SH-SY5Y (cell line): Measurements from ENCODE around the gene HNRNPF.

Experiments used
- GATA2 ChIP-seq: IDR thresholded peaks from 2 replicates; pipeline ENCODE4 v1.6.1; 2011; ENCODE audit warnings: mild to moderate bottlenecking, low read depth, low read length
- GATA3 ChIP-seq: IDR thresholded peaks from 2 replicates; pipeline ENCODE4 v1.6.1; 2011; ENCODE audit warnings: low read depth, mild to moderate bottlenecking, low read length, moderate library complexity

DNA sequence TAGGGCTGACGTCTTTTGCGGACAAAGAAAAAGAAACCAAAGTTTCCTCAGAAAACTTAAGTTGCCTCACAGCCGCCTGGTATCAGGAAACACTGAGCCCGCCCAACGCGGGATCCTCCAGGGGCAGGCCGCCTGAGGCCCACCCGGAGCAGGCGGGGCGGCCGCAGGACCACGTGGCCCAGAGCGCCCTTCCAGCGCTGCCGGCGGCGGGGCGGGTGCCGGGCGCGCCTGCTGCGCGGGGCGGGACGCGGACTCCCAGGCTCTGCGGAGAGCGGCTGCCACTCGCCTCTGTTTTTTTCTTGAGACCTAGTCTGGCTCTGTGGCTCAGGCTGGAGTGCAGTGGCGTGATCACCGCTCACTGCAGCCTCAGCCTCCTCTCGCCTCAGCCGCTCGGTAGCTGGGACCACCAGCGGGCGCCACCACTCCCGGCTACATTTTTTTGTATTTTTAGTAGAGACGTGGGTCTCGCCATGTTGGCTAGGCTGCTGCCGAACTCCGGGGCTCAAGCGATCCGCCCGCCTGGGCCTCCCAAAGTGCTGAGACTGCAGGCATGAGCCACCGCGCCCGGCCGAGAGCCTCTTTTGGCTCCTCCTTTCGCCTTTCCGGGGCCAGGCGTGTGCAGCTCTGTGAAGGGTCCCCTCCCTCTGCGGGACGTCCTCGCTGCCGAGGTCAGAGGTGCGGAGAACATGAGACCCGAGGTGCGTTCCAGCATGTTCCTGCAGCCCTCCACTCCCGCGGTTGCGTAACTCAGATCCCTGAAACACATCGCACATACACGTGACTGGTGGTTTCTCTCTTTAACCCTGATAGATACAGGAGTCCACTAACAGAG is 11.6 kb upstream of the HNRNPF start:
- no peak for TF ChIP-seq GATA3
- TF ChIP-seq GATA2 = no peak
